Measurements from ENCODE around the gene DNAJC15. TPM values are rescaled to one million over a fixed set of nuclear protein-coding genes. Genes with fewer than 3 reads are reported as not detected.

The DNAJC15 gene
- total RNA-seq, 2 experiments from 2014 or later: 2.2 TPM; not detected in 1

DNA sequence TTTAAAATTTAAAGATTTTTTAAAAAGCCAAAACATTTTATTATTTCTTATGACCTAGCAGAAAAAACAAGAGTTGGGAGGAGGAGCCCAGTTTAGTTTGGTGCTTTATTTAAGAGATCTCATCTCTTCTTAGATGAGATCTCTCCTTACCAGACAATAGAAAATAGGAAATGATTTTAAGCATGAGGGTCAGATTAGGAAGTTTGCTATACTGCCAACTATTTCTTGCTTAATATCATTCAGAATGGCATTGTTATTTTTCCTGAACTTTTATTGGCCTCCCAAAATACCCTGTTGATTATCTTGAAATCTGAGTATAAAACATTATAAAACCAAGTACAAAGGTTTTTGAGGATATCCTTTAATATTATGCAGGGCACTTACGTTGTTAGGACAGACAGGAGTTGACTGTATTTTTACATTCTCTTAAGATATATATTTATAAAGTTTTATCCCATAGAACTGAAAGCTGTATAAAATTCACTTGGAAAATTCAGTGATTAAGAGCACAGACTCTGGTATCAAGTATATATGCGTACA, 56.1 kb downstream of the DNAJC15 start:
- no TSS peak for BruUV-seq (replicated peaks)
- no peaks in the 10 kb centered on the region for H3K36me3 ChIP-seq (ENCODE audit: insufficient read depth, low read length)
- H3K9me3 ChIP-seq (ENCODE audit: low read length): no peaks in the 10 kb centered on the region
- H3K4me3 ChIP-seq (ENCODE audit: low read depth, low read length, poor library complexity, severe bottlenecking): no peak overlapping the region
- no peaks in the 10 kb centered on the region for H3K9me2 ChIP-seq (ENCODE audit: insufficient read depth, low read length)
- TF ChIP-seq EZH2phosphoT487 (IDR thresholded peaks at IDR 0.05; ENCODE audit: borderline replicate concordance, low read depth, low read length) (no peak), CTCF (conservative IDR thresholded peaks at IDR 0.05; ENCODE audit: low read length) (no peak)
- no peaks in the 10 kb centered on the region for H3K79me2 ChIP-seq (ENCODE audit: insufficient read depth, low read depth, low read length)
- no peaks in the 10 kb centered on the region for H3K4me1 ChIP-seq (ENCODE audit: insufficient read depth, low read length, poor library complexity, severe bottlenecking)
- intact Hi-C loops (cut with micrococcal nuclease; ENCODE audit: unreplicated experiment): no loop called here
- H4K20me1 ChIP-seq (ENCODE audit: insufficient read depth, low read length): no peaks in the 10 kb centered on the region
- POLR2A ChIA-PET: no interaction called here
- no peak overlapping the region for H2AFZ ChIP-seq (ENCODE audit: low read length)
- no peak overlapping the region for H3K4me2 ChIP-seq (ENCODE audit: low read length)
- no peak for DNase-seq (ENCODE audit: low spot score)
- CTCF ChIA-PET (ENCODE audit: unreplicated experiment): no interaction called here
- no peak overlapping the region for H3K27ac ChIP-seq (ENCODE audit: low read depth, low read length, poor library complexity, severe bottlenecking)

DNA sequence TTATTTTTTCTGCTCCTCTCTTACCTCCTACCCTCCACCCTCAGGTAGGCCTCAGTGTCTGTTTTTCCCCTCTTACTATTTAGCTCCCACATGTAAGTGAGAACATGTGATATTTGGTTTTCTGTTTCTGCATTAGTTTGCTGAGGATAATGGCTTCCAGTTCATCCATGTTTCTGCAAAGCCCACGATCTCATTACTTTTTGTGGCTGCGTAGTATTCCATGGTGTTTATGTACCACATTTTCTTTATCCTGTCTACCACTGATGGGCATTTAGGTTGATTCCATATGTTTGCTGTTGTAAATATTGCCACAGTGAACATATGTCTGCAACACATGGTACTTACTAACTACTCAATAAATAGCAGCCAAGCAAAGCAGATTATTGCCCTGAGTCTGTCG, 56.8 kb downstream of the DNAJC15 start:
- no peaks in the 10 kb centered on the region for H4K20me1 ChIP-seq (ENCODE audit: insufficient read depth, low read length)
- ChIA-PET CTCF (ENCODE audit: unreplicated experiment) (no interaction called here), POLR2A (interaction anchor here (0.7 to 1.2 kb wide), 2 partner anchors 13 to 122 kb away, joined by 3 read pairs; no protein-coding TSS in a partner anchor)
- DNase-seq (ENCODE audit: low spot score): no peak
- H3K4me2 ChIP-seq (ENCODE audit: low read length): no peak overlapping the region
- no peaks in the 10 kb centered on the region for H3K4me1 ChIP-seq (ENCODE audit: insufficient read depth, low read length, poor library complexity, severe bottlenecking)
- no peaks in the 10 kb centered on the region for H3K79me2 ChIP-seq (ENCODE audit: insufficient read depth, low read depth, low read length)
- BruUV-seq (replicated peaks): no TSS peak
- no peak overlapping the region for H2AFZ ChIP-seq (ENCODE audit: low read length)
- no peak overlapping the region for H3K4me3 ChIP-seq (ENCODE audit: low read depth, low read length, poor library complexity, severe bottlenecking)
- H3K36me3 ChIP-seq (ENCODE audit: insufficient read depth, low read length): no peaks in the 10 kb centered on the region
- H3K9me3 ChIP-seq (ENCODE audit: low read length): no peaks in the 10 kb centered on the region
- no peaks in the 10 kb centered on the region for H3K9me2 ChIP-seq (ENCODE audit: insufficient read depth, low read length)
- no peak overlapping the region for H3K27ac ChIP-seq (ENCODE audit: low read depth, low read length, poor library complexity, severe bottlenecking)
- intact Hi-C loops (cut with micrococcal nuclease; ENCODE audit: unreplicated experiment): loop anchor here (10.0 kb wide), 1 partner anchor 155 kb away; no protein-coding TSS in a partner anchor
- TF ChIP-seq CTCF (conservative IDR thresholded peaks at IDR 0.05; ENCODE audit: low read length) (no peak), EZH2phosphoT487 (IDR thresholded peaks at IDR 0.05; ENCODE audit: borderline replicate concordance, low read depth, low read length) (no peak)

DNA sequence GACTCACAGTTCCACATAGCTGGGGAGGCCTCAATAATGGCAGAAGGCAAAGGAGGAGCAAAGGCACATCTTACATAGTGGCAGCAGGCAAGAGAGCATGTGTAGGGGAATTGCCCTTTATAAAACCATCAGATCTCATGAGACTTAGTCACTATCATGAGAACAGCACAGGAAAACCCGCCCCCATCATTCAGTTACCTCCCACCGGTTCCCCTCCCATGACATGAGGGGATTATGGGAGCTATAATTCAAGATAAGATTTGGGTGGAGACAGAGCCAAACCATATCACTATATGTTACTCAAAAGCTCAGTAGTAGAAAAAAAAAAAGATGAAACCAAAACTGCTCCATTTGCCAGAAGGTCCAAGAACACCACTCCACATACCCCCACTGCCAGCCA, 58.5 kb downstream of the DNAJC15 start:
- BruUV-seq (replicated peaks): no TSS peak
- Histone ChIP-seq H3K36me3 (ENCODE audit: insufficient read depth, low read length) (no peaks in the 10 kb centered on the region), H3K27ac (ENCODE audit: low read depth, low read length, poor library complexity, severe bottlenecking) (no peak overlapping the region), H3K4me2 (ENCODE audit: low read length) (no peak overlapping the region), H3K4me3 (ENCODE audit: low read depth, low read length, poor library complexity, severe bottlenecking) (no peak overlapping the region), H3K4me1 (ENCODE audit: insufficient read depth, low read length, poor library complexity, severe bottlenecking) (no peaks in the 10 kb centered on the region), H3K9me3 (ENCODE audit: low read length) (no peaks in the 10 kb centered on the region), H2AFZ (ENCODE audit: low read length) (no peak overlapping the region), H3K9me2 (ENCODE audit: insufficient read depth, low read length) (no peaks in the 10 kb centered on the region), H3K79me2 (ENCODE audit: insufficient read depth, low read depth, low read length) (no peaks in the 10 kb centered on the region), H4K20me1 (ENCODE audit: insufficient read depth, low read length) (no peaks in the 10 kb centered on the region)
- CTCF ChIA-PET (ENCODE audit: unreplicated experiment): no interaction called here
- TF ChIP-seq CTCF (conservative IDR thresholded peaks at IDR 0.05; ENCODE audit: low read length) (no peak), EZH2phosphoT487 (IDR thresholded peaks at IDR 0.05; ENCODE audit: borderline replicate concordance, low read depth, low read length) (no peak)
- no peak for DNase-seq (ENCODE audit: low spot score)
- POLR2A ChIA-PET: interaction anchor here (0.7 to 1.0 kb wide), 2 partner anchors 97 to 514 kb away, joined by 3 to 5 read pairs; no protein-coding TSS in a partner anchor
- intact Hi-C loops (cut with micrococcal nuclease; ENCODE audit: unreplicated experiment): loop anchor here (10.0 kb wide), 1 partner anchor 153 kb away; no protein-coding TSS in a partner anchor
